GM04503 (cell line): ENCODE data around the gene FILIP1L.
"Not testable (repeated sequence)": the region's sequence is repeated elsewhere in the genome, so short reads cannot be mapped to it uniquely, and the experiment has no call there.

Experiments
- DNase-seq: peaks from one replicate; pipeline ENCODE4 v3.0.0-alpha.2; 2012; ENCODE audit warnings: low read depth

FILIP1L gene

GRCh38 chr3:100098784-100099070, 15.6 kb downstream of the FILIP1L start:
- DNase-seq, result no peak

GRCh38 chr3:100097919-100098783, 16.1 kb downstream of the FILIP1L start:
- DNase-seq, result no peak

- DNase-seq, result no peak
Measured at GRCh38 chr3:100096866-100097265, 17.4 kb downstream of the FILIP1L start.

- not testable (repeated sequence) for DNase-seq
Measured at GRCh38 chr3:100096286-100096685, 18.0 kb downstream of the FILIP1L start.

GRCh38 chr3:100093831-100094230, 20.5 kb downstream of the FILIP1L start:
- no peak for DNase-seq

GRCh38 chr3:100090669-100091005, 23.7 kb downstream of the FILIP1L start:
- no peak for DNase-seq

GRCh38 chr3:100089812-100090668, 24.3 kb downstream of the FILIP1L start:
- DNase-seq, result no peak

- DNase-seq, result no peak
Measured at GRCh38 chr3:100088735-100089368, 25.4 kb downstream of the FILIP1L start.

- peak; percentile 89 for DNase-seq
Measured at GRCh38 chr3:100087198-100087597, 27.1 kb downstream of the FILIP1L start.

GRCh38 chr3:100086401-100086800, 27.9 kb downstream of the FILIP1L start:
- no peak for DNase-seq

- DNase-seq, result no peak
Measured at GRCh38 chr3:100084100-100084806, 30.0 kb downstream of the FILIP1L start.

GRCh38 chr3:100083209-100083608, 31.1 kb downstream of the FILIP1L start:
- DNase-seq, result no peak

- DNase-seq, result no peak
Measured at GRCh38 chr3:100082714-100083113, 31.6 kb downstream of the FILIP1L start.

GRCh38 chr3:100081986-100082692, 32.2 kb downstream of the FILIP1L start:
- DNase-seq, result no peak

- DNase-seq, result no peak
Measured at GRCh38 chr3:100081311-100081710, 33.0 kb downstream of the FILIP1L start.

GRCh38 chr3:100080573-100080972, 33.7 kb downstream of the FILIP1L start:
- no peak for DNase-seq

GRCh38 chr3:100079328-100079727, 35.0 kb downstream of the FILIP1L start:
- no peak for DNase-seq

GRCh38 chr3:100076731-100077529, 37.4 kb downstream of the FILIP1L start:
- no peak for DNase-seq

- no peak for DNase-seq
Measured at GRCh38 chr3:100075851-100076730, 38.2 kb downstream of the FILIP1L start.

- DNase-seq, result no peak
Measured at GRCh38 chr3:100075196-100075595, 39.1 kb downstream of the FILIP1L start.
